ENCODE measurements around the gene DAZAP1.

DNA sequence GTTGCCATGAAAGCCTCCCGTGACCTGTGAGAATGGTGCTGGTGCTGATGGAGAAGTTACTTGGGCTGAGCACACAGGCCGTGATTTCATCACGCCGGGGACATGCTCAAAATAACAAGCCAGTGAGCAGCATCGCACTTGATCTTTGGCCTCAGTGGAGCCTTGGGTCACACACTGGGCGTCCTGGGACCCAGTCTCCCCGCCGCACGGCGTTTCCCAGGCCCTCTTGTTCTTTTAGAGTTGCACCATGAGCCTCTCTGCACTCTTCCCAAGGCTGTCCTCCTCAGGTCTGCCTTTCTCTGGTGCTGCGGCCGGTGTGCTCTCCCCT lies 33.2 kb upstream of the DAZAP1 start:
- no peak for TF ChIP-seq EZH2 (IDR thresholded peaks at IDR 0.05; ENCODE audit: low read length)
- TF ChIP-seq, protein P1, sequence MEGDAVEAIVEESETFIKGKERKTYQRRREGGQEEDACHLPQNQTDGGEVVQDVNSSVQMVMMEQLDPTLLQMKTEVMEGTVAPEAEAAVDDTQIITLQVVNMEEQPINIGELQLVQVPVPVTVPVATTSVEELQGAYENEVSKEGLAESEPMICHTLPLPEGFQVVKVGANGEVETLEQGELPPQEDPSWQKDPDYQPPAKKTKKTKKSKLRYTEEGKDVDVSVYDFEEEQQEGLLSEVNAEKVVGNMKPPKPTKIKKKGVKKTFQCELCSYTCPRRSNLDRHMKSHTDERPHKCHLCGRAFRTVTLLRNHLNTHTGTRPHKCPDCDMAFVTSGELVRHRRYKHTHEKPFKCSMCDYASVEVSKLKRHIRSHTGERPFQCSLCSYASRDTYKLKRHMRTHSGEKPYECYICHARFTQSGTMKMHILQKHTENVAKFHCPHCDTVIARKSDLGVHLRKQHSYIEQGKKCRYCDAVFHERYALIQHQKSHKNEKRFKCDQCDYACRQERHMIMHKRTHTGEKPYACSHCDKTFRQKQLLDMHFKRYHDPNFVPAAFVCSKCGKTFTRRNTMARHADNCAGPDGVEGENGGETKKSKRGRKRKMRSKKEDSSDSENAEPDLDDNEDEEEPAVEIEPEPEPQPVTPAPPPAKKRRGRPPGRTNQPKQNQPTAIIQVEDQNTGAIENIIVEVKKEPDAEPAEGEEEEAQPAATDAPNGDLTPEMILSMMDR (optimal IDR thresholded peaks at IDR 0.05 in 1 of 3, IDR thresholded peaks at IDR 0.05 in 1 of 3, conservative IDR thresholded peaks at IDR 0.05 in 1 of 3; ENCODE audit: extremely low read depth in 1 of 3, insufficient read depth in 2 of 3, low read length in 3 of 3): no peak

Measured in keratinocyte (primary cell).